ENCODE results near the gene MAP1LC3A. TPM values are rescaled to one million over a fixed set of nuclear protein-coding genes. Genes with fewer than 3 reads are reported as not detected.

MAP1LC3A gene
- total RNA-seq, 4 donors from 2014 or later = 42.6 to 111 (median 103) TPM

DNA sequence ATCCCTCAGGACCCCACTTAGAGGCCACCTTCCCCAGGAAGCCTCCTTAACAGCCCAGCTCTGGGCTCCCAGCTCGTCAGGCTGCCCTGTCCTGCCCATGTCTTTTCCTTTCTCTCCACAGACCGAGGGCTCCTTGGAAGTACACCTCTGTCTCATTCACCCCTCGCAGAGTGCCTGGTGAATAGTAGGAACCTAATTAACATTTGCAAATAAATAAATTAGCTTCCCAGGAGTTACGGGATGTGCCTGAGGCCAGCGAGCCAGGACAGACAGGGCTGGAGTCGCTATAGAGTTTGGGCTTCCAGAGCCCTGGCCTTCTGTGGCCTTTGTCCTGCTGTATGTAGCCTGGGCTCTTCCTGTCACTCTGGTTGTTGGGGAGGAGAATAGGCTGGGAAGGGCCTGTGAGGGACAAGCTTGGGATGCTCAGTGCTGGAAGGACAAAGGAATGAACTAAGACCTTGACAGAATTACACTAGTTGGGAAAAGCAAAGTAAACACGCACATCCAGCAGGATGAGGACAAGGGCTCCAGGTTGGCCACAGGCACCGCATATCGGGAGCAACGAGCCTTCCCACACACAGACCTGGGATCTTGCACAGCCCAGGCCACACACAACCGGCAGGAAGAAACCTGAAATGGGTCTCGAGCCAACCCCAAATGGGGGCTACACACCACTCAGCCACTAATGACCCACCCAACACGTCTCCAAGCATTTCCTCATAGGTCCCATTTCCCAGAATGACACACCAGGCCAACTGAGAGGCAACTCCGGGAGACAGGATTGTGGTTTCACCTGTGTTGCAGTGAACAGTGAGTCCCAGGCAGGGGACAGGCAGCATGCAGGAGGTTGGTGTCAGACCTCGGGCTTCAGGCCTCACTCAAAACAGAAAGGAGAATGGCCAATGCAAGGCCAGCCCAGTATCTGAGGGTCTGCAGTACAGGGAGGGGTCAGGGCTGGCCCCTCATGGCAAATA is 9.7 kb downstream of the MAP1LC3A start:
- no peak overlapping the region for H3K4me3 ChIP-seq
- no peaks in the 10 kb centered on the region for H3K27me3 ChIP-seq
- no peak overlapping the region for H3K27ac ChIP-seq
- TF ChIP-seq POLR2AphosphoS5 (IDR thresholded peaks at IDR 0.05) = no peak
- TF ChIP-seq CTCF (IDR thresholded peaks at IDR 0.05) = no peak
- no peak for TF ChIP-seq POLR2A (IDR thresholded peaks at IDR 0.05)
- no peak for TF ChIP-seq EP300 (IDR thresholded peaks at IDR 0.05)
- no peaks in the 10 kb centered on the region for H3K4me1 ChIP-seq
- no peaks in the 10 kb centered on the region for H3K9me3 ChIP-seq
- DNase-seq (ENCODE audit: low spot score in 2 of 2) = peak in 1 of 2 donors; percentile 48
- WGBS = 95% methylated on average over 15 of the region's 15 CpGs
- H3K36me3 ChIP-seq = peaks cover 27% of the 10 kb centered on the region

DNA sequence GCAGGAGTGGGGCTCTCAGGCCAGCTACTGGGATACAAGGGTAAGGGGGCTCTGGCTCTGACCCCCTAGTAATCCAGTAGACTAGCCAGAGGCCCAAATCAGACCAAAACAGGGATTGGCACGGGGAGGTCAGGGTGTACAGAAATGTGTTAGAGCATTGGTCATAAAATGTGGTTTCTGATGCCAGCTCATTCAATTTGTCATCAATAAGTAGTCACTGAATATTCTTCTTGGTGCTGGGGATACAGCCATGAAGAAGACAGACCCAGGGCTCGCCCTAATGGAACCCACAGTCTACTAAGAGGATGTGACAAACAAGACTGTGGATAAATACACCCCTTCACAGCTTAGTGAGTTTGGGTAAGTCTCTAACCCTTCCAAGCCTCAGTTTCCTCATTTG is 11.1 kb downstream of the MAP1LC3A start:
- Histone ChIP-seq H3K4me3 (no peak overlapping the region), H3K4me1 (no peaks in the 10 kb centered on the region), H3K27ac (no peak overlapping the region), H3K9me3 (no peaks in the 10 kb centered on the region), H3K36me3 (peaks cover 41% of the 10 kb centered on the region), H3K27me3 (no peaks in the 10 kb centered on the region)
- DNase-seq (ENCODE audit: low spot score in 2 of 2) = no peak
- WGBS = 93% methylated on average over 2 of the region's 2 CpGs
- TF ChIP-seq CTCF (IDR thresholded peaks at IDR 0.05) (no peak), POLR2AphosphoS5 (IDR thresholded peaks at IDR 0.05) (no peak)

GRCh38 chr20:34570859-34571306 is 12.4 kb downstream of the MAP1LC3A start:
- peaks cover 44% of the 10 kb centered on the region for H3K36me3 ChIP-seq
- H3K27me3 ChIP-seq = no peaks in the 10 kb centered on the region
- WGBS = 61% methylated on average over 3 of the region's 3 CpGs
- no peaks in the 10 kb centered on the region for H3K9me3 ChIP-seq
- no peak overlapping the region for H3K27ac ChIP-seq
- no peak overlapping the region for H3K4me3 ChIP-seq
- DNase-seq (ENCODE audit: low spot score in 2 of 2) = no peak
- H3K4me1 ChIP-seq = no peaks in the 10 kb centered on the region
- TF ChIP-seq POLR2AphosphoS5 (IDR thresholded peaks at IDR 0.05) (no peak), CTCF (IDR thresholded peaks at IDR 0.05) (no peak), EP300 (IDR thresholded peaks at IDR 0.05) (no peak), POLR2A (IDR thresholded peaks at IDR 0.05) (no peak)

DNA sequence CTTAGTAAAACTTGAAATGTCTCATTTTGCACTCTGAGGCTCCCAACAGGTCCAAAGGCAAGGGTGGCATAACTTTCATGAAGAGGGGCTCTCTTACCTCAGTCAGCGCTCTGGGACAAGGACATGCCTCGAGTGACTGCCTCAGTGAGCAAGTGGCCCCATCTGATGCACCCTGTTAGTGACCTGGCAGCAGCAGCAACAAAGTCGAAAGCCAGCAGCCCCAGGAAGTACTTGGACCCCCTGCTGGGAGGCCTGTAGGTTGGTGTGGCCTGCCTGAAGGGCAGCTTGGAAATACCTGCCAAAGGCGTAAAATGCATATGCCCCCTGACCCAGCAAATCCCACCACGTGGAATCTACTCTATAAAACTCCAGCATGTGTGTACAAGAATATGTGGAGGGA is 13.2 kb downstream of the MAP1LC3A start:
- Histone ChIP-seq H3K27me3 (no peaks in the 10 kb centered on the region), H3K36me3 (peaks cover 41% of the 10 kb centered on the region), H3K4me1 (no peaks in the 10 kb centered on the region), H3K27ac (no peak overlapping the region), H3K4me3 (no peak overlapping the region), H3K9me3 (no peaks in the 10 kb centered on the region)
- no peak for TF ChIP-seq EP300 (IDR thresholded peaks at IDR 0.05)
- TF ChIP-seq CTCF (IDR thresholded peaks at IDR 0.05) = no peak
- TF ChIP-seq POLR2AphosphoS5 (IDR thresholded peaks at IDR 0.05) = no peak
- TF ChIP-seq POLR2A (IDR thresholded peaks at IDR 0.05) = no peak
- no peak for DNase-seq (ENCODE audit: low spot score in 2 of 2)
- WGBS = 96% methylated on average over 4 of the region's 5 CpGs

DNA sequence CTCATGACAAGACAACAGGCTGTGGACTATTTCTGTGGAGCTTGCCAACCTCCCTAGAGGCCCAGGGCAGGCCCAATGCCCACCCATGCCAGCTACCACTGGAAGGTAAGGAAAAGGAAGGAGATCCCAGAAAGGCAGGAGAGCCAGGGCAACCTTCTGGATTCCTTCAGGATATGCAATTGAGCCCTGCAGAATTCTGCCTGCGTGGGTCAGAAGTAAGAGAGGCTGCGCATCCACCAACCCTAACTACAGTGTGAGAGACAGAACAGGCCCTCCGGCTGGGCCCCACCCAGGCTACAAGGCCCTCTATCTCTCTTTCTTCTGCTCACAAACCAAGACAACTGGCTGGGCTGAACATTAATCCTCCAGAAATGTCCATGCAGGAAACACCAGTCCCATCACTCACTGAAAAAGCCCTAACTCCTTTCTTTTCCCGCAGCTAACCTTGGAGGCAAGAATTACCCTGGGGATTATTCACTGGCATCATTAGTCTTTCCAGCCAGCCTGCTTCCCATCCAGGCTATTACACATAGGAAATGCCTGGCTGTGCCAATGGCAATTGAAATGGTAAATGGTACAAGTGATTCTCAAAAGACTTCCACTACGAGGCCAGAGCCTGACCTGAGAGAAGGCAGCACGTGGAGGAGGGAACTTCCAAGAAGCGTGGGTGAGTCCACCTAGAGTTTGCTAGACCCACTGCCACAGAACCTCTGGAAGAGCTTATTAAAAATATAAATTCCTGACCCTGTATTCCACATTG is 15.2 kb downstream of the MAP1LC3A start:
- DNase-seq (ENCODE audit: low spot score in 2 of 2) = peak in 1 of 2 donors; percentile 45
- Histone ChIP-seq H3K4me3 (no peak overlapping the region), H3K9me3 (no peaks in the 10 kb centered on the region), H3K4me1 (peaks cover 8% of the 10 kb centered on the region), H3K27ac (no peak overlapping the region), H3K27me3 (no peaks in the 10 kb centered on the region), H3K36me3 (peaks cover 32% of the 10 kb centered on the region)
- TF ChIP-seq POLR2AphosphoS5 (IDR thresholded peaks at IDR 0.05) (no peak), POLR2A (IDR thresholded peaks at IDR 0.05) (no peak), EP300 (IDR thresholded peaks at IDR 0.05) (no peak), CTCF (IDR thresholded peaks at IDR 0.05) (no peak)
- 91% methylated on average over 7 of the region's 7 CpGs for WGBS

All from suprapubic skin (tissue), 4 donors.